Esophagus mucosa (tissue), 1 donor: ENCODE measurements around the gene OSBPL7. TPM values are rescaled to one million over a fixed set of nuclear protein-coding genes. Genes with fewer than 3 reads are reported as not detected.
A peak's percentile ranks its signal among the peaks of the same experiment; 100 is the strongest.

Source experiments
- ATAC-seq: fragments of 200-7000 bp; cut with Tn5 transposase; one replicate; pipeline ENCODE4 v1.9.1; 2020
- total RNA-seq: library from RNA; stranded (reverse); gene quantifications from one replicate; pipeline ENCODE4 v1.2.4, GENCODE V29; 2023
- donor health status: DM: yes; HTN: yes; CAD: no.

OSBPL7 gene
- total RNA-seq, 1 donor from 2014 or later: 1.8 TPM

GRCh38 chr17:47821031-47821423 lies 567 bp downstream of the OSBPL7 start:
- ATAC-seq: no peak

DNA sequence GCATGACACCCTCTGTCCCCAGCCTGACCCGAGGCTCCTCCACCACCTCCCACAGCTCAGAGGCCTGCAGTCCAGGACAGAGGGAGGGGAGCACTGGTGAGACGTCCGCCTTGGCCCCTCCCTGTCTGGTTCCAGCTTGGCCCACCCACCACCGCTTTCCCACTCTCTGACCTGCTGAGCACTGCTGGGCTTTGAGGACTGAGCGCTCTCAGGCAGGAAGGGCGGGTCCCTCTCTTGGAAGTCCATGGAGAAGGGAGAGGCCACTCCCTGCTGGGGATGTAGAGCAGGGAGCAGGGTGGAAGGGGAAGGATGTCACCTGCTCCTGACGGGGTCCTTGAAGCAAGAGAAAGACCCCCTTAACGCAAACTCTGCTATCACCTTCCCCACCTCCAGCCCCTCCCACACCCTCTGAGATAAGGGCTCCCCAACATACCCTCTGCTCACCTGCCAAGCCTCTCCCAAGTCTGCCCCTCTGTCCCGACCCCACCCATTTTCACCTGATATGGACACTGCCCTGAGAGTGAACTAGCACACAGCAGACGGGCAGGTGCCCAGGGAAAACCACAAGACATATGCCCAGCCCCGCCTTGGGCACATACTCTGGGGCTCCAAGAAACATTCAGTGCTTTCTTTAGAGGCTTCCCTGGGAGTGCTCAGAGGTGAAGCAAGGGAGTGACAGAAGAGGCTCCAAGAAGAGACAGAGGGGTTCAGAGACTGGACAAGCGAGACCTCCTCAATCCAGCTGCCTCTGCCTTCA lies 1.4 kb downstream of the OSBPL7 start:
- ATAC-seq: peak; percentile 14

DNA sequence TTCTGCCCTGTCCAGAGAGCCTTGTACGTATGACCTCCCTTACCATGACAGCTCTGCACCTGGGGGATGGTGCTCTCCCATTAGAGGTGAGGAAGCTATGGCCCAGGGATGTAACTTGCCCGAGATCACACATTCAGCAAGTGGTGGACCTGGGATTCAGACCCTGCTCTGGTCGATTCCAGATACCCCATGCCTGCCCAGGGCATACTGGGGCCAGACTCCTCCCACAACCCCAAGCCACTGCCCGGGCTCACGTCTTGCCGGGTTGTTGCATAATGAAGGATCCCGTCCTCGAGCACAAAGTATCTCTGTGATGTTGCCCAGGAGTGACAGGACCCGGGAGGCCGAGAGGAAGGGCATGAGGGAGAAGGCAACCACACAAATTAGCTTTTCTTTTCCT lies 2.1 kb downstream of the OSBPL7 start:
- ATAC-seq: no peak

- ATAC-seq: no peak
Measured at GRCh38 chr17:47818002-47818695, 3.4 kb downstream of the OSBPL7 start.

GRCh38 chr17:47816947-47817346 lies 4.6 kb downstream of the OSBPL7 start:
- ATAC-seq: no peak

GRCh38 chr17:47816111-47816735 lies 5.4 kb downstream of the OSBPL7 start:
- ATAC-seq: no peak

DNA sequence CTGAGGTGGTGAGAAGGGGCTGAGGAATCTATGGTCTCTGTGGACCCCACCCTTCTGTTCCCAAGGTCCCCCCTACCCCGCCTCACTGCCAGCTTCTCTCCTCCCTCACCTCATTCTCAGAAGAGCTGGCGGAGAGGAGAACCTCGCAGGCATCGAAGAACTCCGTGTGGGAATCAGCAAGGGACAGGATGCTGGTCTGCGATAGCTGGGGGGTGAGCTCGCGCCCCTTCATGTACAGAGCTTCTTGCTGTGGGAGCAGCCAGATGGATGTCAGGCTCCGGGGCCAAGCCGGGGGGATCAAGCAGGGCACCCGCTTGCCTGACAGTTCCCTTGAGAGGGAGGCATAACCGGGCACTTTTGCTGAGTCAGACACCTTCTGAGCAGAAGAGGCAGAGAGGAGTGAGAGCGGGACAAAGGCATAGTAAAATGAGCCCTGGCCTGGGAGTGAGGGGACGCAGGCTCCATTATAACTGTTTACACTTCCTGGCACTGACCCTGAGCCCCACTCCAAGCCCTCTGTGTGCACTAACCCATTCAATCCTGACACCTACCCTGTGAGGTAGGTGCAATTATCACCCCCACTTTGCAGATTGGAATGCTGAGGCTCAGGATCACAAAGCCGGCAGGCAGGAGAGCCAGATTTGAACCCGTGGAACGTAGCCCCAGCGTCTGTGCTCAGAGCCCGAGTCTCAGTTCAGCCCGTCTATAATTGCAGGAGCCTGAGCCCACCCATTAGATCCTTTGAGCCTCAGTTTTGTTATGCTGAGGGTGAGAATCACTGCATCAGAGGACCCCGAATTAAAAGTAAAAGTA lies 6.3 kb downstream of the OSBPL7 start:
- no peak for ATAC-seq

DNA sequence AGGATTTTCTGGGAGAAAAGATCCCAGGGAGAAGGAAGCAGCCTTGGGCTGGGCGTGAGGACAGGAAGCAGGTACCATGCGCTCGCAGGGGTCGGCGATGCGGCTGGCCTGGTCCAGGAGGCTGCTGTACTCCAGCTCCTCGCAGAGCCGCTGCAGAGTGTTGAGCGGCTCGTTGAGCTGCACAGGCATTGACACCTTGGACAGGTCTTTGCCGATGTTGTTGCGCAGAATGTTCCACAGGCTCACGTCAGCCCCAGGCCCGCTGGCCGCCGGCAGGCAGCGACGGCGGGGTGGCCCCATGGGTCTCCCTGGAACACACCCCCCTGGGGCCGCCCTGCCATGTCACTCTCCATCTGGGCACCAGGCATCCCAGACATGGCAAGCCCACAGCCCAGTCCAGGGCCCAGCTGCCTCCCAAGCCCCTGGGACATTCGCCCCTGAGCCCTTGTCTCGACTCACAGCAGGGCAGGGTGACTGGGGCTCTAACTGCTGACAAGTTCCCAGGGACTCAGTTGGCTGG lies 8.0 kb downstream of the OSBPL7 start:
- no peak for ATAC-seq

DNA sequence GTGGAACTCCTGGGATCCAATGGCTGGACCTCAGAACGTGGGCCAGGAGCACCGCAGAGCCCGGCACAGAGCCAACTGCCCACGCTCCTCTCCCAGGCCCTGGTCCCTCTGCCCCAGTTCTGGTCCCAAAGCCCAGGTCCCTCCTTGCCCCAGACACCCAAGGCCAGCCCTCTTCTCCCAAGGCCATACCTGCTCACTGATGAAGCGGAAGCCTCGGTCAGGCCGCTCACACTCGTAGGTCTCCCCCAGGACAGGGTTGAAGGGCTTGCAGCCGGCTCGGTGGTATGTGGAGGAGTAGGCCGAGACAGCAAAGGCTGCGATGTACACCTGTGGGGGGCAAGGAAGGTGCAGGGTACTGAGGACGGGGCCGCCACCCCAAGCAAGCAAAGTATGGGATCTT lies 8.5 kb downstream of the OSBPL7 start:
- no peak for ATAC-seq

- no peak for ATAC-seq
Measured at GRCh38 chr17:47812146-47812920, 9.3 kb downstream of the OSBPL7 start.

DNA sequence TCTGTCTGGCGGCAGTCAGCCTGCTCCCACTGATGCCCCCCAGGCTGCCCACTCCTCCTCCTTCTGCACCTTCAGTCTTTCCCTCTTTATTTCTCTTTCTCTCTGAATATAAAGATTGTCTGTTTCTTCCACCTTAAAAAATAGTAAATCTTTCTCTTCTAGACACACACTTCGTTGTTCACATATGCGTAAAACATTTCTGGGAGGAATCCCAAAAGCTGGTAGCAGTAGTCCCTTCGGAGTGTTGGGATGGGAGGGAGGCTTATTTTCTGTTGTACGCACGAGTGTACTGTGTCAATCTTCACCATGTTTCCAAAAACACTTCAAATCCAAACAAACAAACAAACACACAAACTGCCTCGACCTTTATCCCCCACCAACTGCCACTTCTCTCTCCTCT lies 9.9 kb downstream of the OSBPL7 start:
- no peak for ATAC-seq

GRCh38 chr17:47810901-47811635 lies 10.5 kb downstream of the OSBPL7 start:
- ATAC-seq: no peak

DNA sequence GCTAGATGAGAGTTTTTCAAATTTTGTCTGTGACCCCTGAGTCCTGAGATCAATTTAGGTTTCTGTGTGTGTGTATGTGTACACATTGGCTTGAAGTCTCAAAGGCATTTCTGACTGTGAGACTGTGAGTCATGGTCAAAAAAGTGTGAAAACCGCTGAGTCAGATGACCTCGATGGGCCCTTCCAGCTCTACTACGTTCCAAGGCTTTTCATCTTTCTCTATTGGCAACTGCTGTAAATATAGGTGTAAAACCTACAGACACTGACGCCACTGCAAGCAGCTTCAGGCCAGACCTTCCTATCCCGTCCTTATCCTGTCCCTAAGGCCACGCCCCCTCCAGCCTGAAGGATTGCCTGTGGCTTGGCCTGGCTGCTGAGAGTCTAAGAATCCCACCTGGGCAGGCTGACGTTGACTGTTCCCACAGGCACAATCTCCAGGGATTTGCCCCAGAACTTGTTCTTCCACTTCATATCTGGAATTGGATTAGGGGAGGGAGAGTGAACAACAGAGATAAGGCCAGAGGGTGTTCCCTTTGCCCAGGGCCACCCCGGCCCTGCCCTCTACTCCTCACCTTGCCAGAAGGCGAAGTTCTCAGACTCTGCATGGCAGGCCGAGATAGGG lies 11.3 kb downstream of the OSBPL7 start:
- peak; percentile 80 for ATAC-seq

DNA sequence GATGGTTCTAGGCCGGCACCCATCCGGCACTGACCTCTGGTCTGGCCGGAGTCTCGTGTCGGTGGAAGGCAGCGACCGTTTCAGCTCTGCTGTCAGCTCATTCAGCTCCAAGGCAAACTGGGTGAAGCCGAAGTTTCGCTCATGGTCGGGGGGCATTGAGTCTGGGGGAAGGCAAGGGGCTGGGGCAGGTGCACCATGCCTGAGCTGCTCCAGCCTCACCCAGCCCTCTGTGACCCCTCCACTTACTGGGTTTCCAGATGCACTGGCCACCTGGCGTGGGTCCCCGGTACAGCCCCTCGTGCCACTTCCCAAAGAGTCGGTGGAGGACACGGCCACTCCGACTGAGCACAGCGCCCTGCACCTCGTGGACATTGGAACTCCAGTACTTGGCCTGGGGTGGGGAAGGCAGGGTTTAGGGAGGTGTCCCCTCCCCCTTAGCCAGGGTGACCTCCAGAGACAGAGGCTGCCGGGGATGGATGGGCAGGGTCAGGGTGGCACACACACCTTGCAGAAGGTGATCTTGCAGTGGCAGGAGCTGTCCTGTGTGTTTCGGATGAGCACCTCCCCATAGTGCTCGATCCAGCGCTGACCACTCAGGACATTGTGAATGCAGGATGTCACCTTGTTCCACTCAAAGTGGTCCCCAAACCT lies 12.6 kb downstream of the OSBPL7 start:
- no peak for ATAC-seq

- ATAC-seq: no peak
Measured at GRCh38 chr17:47808036-47808829, 13.4 kb downstream of the OSBPL7 start.

GRCh38 chr17:47807421-47807820 lies 14.2 kb downstream of the OSBPL7 start:
- ATAC-seq: no peak

- ATAC-seq: no peak
Measured at GRCh38 chr17:47806913-47807255, 14.7 kb downstream of the OSBPL7 start.

- ATAC-seq: no peak
Measured at GRCh38 chr17:47806026-47806912, 15.3 kb downstream of the OSBPL7 start.
